ENCODE measurements around the gene UQCC3.
"Not testable (repeated sequence)": the region's sequence is repeated elsewhere in the genome, so short reads cannot be mapped to it uniquely, and the experiment has no call there.

The UQCC3 gene

DNA sequence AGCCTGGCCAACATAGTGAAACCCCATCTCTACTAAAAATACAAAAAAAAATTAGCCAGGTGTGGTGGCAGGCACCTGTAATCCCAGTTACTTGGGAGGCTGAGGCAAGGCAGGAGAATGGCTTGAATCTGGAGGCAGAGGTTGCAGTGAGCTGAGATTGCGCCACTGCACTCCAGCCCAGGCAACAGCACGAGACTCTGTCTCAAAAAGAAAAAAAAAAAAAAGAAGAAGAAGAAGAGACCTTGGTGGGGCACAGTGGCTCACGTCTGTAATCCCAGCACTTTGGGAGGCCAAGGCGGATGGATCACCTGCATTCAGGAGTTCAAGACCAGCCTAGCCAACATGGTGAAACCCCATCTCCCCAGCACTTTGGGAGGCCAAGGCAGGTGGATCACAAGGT, 32.4 kb downstream of the UQCC3 start:
- not testable (repeated sequence) for DNase-seq (ENCODE audit: low spot score)

DNA sequence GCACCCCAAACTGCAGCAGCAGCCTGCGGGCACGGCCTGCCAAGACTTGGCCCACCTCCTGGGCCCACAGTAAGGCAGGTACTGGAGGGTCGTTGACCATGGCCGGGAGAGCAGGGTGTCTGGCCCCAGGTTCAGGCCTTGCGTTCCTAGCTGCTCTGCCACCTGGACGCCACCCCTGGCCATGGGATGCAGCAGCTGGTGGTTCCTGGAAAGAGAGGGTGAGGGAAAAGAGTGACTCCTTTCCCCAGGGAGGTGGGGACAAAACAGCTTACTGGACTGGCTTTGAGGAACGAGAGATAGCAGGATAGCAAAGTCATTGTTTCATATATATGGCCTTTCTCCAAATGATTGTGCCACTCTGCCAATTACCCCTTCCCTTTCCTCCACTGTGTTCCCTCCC, 33.9 kb downstream of the UQCC3 start:
- DNase-seq (ENCODE audit: low spot score), result peak; percentile 44

DNA sequence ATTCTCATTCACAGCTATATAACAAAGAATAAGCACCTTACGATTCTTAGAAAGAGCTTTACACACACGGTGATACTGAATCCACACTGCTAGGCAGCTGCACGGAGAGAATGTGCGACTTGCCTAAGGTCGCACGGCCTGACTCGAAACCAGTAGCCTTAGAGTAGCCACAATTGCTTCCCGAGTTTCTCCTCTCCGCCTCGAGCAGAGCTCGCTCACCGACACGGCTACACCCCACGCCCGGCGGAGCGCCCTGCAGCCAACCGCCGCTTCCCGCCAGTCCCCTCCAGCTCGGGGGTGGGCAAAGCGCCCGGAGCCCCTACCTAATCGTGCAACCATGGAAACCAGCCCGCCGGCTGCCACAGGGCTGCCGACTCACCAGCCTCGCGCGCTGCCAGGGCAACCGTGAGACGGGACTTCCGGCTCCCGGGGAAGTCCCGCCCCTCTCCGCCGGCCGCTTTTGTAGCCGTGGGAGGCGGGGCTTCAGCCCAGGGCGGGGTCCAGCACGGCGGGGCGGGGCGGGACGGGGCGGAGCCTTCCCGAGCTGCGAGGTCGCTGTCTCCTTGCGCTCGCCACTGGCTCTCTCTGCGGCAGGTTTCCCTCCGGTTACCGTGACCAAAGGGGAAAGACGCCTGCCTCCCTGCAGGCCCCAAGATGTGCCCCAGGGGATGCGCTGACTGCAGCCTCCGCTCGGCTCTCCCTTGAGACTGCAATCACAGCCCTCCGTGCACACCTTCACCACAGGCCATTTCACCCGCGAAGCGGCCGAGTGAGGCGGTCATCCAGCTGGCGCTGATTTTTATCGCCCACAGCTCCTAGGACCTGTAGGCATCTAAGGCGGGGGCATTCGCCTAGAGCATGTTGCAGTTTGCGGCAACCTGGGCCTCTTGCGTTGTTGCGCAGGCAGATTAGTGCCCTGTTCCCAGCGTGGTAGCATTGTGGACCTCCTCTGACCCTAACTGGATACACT, 34.7 kb downstream of the UQCC3 start:
- DNase-seq (ENCODE audit: low spot score), result peak; percentile 90

DNA sequence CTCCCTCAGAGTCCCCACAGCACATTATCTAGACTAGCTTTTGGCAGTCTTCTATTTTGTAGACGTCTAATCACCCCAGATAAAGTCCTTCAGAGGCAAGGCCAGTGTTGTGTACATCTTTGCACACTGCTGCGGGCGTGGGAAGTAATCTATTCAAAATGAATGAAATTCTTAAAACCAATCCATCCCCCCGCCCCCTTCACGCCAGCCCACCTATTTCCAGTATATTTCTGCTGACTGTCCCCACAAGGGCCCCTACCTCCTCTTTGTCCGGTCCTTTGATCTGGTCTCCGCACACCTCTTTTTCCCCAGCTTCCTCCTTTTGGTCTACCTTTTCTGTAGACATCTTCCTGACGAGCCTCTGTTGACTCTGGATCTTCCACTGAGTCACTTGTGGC, 35.4 kb downstream of the UQCC3 start:
- DNase-seq (ENCODE audit: low spot score), result no peak

DNA sequence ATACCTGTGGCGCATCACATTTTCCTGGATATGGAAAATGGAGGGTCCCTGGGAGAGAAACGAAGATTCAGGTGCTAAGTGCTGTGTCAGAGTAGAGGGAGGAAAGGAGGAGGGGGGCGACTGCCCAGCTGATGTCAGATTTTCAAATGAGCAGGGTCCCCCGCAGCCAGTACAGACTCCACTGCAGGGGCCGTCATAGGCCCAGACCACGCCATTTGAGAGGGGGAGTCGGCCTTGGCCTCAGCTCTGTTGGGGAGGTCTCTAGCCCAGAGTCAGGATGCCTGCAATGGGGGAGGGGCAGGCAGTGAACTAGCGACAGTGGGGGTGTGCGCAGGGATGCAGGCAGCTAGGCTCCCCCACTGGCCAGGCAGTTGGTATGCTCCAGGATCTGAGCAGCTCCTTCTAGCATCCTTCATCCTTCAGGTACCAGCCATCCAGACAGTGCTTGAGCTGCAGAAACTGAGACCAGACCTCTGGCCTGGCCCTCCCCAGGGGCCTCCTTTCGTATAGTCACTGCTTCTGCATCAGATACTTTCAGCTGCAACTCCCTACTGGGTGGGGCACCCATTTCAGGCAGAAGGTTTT, 35.9 kb downstream of the UQCC3 start, which contains the start of the genes BSCL2 and GNG3:
BSCL2 (minus strand) TSS at position 148 of the 585 bp plus-strand sequence. CDS start 229 bp downstream, outside the sequence.
GNG3 (plus strand) TSS at position 400 of the 585 bp plus-strand sequence. CDS start 620 bp downstream, outside the sequence.
- DNase-seq (ENCODE audit: low spot score), result no peak

DNA sequence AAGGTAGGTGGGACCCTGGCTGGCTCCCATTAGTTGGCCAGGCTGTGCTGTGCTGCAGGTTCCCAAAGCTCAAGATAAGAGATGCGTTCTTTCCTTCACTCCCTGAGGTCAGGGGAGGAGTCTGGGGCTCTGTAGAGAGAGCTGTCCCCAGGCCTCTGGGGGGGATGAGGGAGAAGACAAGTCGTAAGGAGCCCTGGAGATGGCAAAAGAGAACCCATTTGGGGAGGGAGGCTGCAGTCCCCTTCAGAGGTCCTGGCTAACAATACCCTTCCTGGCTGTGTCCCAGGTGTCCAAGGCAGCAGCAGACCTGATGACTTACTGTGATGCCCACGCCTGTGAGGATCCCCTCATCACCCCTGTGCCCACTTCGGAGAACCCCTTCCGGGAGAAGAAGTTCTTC, 36.9 kb downstream of the UQCC3 start:
- DNase-seq (ENCODE audit: low spot score), result no peak

DNA sequence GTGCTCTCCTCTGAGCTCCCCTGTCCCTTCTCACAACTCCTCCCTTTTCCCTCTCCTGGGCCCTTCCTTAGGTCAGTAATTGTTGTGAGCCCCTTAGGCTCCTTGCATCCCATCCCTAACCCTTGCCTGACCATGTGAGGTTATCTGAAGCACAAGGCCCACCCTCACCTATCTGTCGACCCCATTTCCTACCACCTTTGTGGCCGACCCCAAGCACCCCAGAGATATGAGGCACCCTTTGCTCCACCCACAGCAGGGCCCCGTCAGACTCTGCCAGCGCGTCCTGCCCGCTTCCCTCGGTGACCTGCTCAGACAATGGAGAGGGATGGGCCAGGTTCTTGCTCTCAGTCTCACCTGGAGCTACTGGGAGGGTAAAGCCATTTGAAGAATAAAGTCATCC, 37.3 kb downstream of the UQCC3 start:
- DNase-seq (ENCODE audit: low spot score), result peak; percentile 52

DNA sequence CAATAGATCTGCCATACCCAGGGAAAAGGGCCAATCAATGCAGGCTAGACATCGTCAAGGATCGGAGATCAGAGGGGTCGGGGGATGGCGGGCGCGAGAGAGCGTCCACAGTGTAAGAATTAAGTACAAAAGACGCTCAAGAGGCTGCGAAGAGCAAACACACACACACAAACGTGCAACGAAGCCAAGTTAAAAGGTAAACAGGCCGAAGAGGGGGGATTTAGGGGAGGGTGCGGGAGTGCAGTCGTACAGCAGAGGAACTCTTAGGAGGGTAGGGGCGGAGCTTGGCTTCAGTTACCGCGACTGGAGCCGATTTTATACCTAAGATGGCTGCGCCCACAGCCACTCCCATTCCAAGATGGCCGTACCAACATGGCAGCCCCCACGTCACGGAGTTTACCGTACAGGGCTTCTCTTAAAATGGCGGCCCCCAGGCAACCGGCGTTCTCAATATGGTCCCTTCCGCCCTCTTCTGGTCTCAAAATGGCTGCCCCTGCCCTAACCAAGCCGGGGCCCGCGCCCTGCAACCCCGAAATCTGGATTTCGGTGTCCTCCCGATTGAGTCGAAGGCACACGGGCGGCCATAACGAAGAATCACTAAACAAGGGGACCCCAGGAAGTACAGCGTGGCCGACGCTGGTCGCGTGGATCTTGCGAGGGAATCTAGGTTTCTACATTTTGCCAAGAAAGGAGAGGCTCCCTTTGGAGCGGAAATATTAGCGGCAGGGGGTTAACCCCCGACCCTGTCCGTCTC, 38.0 kb downstream of the UQCC3 start:
- DNase-seq (ENCODE audit: low spot score), result peak; percentile 98

DNA sequence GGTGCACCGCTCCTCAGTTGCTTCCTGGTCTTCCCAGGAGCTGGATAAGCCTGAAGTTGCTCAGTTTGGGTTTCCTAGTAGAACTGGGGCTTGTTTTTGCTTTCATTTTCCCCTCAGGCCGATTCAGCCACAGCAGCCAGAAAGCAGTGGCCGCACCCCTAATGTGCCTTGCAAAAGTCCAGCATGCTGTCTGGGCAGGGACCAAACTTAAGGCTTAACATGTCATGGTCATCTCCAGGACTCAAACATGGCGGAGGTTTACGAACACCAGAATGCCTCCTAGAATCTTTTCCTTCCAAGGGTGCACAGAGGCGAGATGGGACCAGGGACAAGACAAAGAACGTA, 38.5 kb downstream of the UQCC3 start:
- DNase-seq (ENCODE audit: low spot score), result no peak

DNA sequence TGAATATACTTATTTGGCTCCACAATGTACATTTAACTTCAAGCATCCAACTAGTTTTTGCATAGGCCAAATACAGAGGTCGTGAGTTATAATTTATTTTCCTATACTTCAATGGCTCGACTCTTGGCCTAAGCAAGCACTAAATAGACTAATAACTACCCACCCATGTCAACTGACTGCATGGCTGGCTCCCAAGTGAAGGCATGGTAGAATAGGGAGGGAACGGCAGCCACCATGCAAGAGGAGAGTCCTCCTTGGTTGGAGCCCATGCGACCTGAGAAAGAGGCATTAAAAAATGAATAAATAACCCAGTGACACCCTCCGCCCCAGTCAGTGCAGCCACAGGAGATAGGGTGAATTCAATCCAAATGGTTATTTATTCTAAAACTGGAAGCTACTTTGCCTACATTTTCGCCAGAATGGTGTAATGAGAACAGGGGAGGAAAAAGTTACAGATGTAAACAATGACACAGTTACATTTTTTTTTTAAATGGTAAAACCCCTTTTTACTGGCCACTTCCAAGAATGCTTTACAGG, 40.9 kb downstream of the UQCC3 start:
- no peak for DNase-seq (ENCODE audit: low spot score)

DNA sequence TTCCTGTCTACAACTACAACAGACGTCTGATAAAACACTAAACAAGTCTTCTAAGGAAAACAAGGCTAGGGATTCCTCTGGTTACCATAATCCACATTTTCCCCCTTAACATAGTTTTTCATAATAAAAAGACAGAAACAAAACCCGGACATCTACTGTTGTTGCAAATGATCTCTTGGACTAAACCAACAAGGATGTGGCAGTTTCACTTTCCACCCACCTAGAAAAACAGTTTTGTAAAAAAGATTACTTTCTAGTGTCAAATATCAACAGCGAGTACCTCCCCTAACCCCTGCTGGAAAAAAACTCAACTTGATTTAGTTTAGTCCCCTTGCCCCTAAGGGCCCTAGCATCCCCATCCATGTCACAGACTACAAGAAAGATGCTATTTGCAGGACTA, 41.4 kb downstream of the UQCC3 start:
- DNase-seq (ENCODE audit: low spot score), result no peak

DNA sequence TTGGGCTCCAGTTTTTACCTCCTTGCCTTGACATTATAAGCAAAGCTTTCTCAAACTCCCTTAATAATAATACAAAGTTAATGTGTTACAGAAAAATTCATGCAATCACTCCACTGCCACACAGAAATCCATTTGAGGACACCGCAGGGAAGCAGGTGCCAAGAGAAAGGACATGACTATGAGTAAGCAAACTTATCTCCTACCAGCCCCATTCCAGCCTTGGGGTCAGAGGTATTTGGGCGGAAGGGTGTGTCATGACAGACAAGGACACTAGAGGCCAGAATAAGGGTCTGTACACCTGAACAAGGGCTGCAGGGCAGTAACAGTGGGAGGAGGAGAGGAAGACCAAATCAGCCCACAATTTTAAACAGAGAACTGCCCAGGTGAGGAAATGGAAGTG, 41.9 kb downstream of the UQCC3 start:
- DNase-seq (ENCODE audit: low spot score), result peak; percentile 41

DNA sequence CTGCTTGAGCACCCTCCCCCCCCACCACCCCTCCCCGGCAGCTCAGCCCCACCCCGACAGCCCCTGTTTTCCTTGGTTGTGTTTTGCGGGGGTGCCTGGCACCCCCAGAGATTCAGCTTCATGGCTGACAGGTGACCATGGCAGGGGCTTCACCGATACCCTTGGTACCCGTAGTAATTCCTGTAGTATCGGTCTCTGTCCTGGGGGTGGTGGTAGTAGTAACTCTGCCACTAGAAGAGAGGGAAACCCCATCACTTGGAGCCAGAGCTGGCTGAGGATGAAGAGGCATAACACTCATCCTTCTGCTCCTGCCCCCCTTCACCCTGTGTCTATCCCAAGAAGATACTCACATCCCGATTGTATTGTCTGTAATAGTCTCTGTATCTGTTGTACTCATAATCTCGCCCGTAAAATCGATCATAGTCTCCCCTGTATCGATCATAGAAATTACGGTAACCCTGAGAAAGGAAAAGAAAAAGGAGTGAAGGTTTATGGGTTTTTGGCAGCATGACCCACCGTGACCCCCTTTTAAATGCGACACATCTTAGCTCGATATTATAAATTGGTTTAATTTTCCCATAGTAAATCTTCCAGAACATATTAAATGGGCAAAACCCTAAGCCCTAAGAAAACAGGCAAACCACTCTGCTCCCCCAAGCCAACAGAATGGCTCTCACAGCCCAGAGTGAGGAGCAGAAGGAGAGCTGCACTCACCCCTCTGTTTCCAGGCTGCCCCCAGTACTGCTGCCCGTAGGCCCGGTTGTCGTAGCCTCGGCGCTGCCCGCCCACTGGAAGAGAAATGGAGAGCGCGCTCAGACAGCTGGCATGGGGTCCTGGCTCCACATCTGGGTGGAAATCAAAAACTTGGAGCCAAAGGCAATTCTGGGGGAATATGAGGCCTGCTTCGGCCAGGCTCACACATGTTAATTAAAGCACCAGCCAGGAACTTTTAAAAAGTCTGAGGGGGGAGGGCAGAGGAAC, 44.0 kb downstream of the UQCC3 start:
- DNase-seq (ENCODE audit: low spot score), result no peak

DNA sequence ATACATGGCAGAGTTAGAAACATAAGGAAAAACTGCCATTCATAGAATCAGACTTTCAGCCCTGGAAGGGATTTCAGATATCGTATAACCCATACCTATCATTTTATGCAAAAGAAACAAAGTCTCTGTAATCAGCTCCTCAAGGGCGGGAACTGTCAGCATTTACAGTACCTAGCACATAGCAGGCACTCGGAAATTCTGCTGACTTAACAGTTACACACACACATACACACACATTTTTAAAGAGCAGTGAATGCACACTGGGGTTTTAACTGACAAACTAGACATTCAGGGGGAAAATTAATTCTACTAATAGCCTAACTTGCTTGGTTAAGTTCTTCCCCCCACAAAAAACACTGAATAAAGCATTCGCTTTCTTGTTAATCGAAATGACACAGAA, 44.7 kb downstream of the UQCC3 start:
- no peak for DNase-seq (ENCODE audit: low spot score)

DNA sequence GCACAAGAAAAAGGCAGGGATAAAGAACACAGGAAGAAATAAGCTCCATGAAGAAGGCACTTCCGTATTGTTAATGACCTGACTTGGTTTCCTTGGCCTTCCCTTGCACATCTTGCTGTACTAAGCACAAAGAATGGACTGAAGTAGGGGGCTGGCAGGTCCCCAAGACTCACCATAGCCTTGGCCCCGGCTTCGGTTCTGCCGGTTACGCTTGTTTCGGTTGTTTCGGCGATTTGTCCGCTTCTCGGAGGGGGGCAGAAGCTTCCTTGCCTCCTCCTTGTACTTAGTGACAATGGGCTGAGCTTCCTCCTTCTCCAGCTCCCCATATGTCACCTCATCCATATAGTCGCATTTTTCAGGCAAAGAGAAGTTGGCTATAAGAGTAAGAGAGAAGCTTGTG, 45.3 kb downstream of the UQCC3 start:
- DNase-seq (ENCODE audit: low spot score), result no peak

DNA sequence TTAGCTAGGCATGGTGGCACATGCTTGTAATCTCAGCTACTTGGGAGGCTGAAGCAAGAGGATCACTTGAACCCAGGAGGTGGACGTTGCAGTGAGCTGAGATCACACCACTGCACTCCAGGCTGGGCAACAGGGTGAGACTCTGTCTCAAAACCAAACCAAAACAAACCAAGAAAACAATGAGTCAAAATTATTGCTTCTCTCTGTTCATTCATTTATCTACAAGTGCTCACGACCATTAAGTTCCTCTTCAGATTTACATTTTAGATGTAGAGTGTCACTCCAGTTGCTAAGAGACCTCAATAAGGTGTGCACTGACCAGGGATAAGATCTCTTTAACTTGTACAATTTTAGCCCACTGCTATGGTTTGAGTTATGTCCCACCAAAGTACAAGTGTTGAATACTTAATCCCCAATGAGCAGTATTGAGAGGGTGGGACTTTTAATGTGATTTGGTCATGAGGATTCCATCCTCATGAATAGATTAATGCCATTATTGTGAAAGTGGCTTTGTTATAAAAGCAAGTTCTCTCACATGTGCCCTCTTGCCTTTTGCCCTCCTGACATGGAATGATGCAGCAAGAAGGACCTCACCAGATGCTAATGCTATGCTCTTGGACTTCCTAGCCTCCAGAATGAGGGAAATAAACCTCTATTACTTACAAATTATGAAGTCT, 48.0 kb downstream of the UQCC3 start:
- no peak for DNase-seq (ENCODE audit: low spot score)

DNA sequence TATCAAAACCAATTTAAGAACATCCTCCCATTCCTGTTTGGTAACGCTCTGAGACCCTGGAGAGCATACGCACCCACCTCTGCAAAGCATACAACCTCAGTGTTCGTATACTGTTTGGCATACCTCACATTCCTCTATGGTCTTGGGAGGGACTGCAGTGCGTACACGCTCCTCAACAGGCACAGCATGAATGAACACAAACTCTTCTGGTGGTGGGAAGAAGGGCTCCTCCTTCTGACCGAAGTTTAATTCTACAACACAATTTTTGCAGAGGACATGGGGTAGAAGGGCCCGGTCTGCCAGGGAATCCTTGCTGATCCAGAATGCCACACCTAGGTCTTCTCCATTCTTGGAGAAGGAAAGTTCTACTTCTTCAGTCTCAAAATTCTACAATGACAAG, 50.5 kb downstream of the UQCC3 start:
- DNase-seq (ENCODE audit: low spot score), result no peak
